IPS-NIHi7 (cell line): ENCODE data around the gene XIRP2.
A peak's percentile ranks its signal among the peaks of the same experiment; 100 is the strongest.

Experiments
- DNase-seq: peaks from one replicate; pipeline ENCODE4 v3.0.0; 2012; ENCODE audit warnings: mixed read lengths; ENCODE audit errors: extremely low spot score

Gene XIRP2

GRCh38 chr2:167292430-167293171 is 404.3 kb downstream of the XIRP2 start, which contains the start of gene B3GALT1:
TSS of gene B3GALT1 (plus strand) at chr2:167293001.
- DNase-seq: peak; percentile 96

GRCh38 chr2:167293172-167293781 is 405.0 kb downstream of the XIRP2 start:
- DNase-seq: no peak

- peak; percentile 20 for DNase-seq
Measured at GRCh38 chr2:167293943-167294775, 405.9 kb downstream of the XIRP2 start.

- DNase-seq: no peak
Measured at GRCh38 chr2:167294776-167295140, 406.5 kb downstream of the XIRP2 start.

- DNase-seq: no peak
Measured at GRCh38 chr2:167297292-167297691, 409.0 kb downstream of the XIRP2 start.

GRCh38 chr2:167298017-167298416 is 409.7 kb downstream of the XIRP2 start:
- no peak for DNase-seq
